NOMO-1 treated with DMSO at 0.1 percent for 48 hours (cell line): ENCODE measurements around the gene RALGDS.
"Not testable (repeated sequence)": the region's sequence is repeated elsewhere in the genome, so short reads cannot be mapped to it uniquely, and the experiment has no call there.

ENCODE experiments used
- DNase-seq: peaks from one replicate; lab custom pipeline; 2025; ENCODE audit not compliant: unreplicated experiment; lab: John Stamatoyannopoulos, UW

RALGDS gene

GRCh38 chr9:133107961-133108793 lies 12.9 kb downstream of the RALGDS start:
- DNase-seq: no peak

- no peak for DNase-seq
These were observed 13.8 kb downstream of the RALGDS start for GRCh38 chr9:133107245-133107722.

GRCh38 chr9:133106511-133107244 lies 14.4 kb downstream of the RALGDS start:
- DNase-seq: no peak

- no peak for DNase-seq
These were observed 15.6 kb downstream of the RALGDS start for GRCh38 chr9:133105461-133105770.

- DNase-seq: no peak
These were observed 16.2 kb downstream of the RALGDS start for GRCh38 chr9:133104718-133105460.

- DNase-seq: no peak
These were observed 17.0 kb downstream of the RALGDS start for GRCh38 chr9:133103987-133104505.

- DNase-seq: no peak
These were observed 17.7 kb downstream of the RALGDS start for GRCh38 chr9:133103183-133103986.

- no peak for DNase-seq
These were observed 18.6 kb downstream of the RALGDS start for GRCh38 chr9:133102190-133103021.

GRCh38 chr9:133101356-133102189 lies 19.5 kb downstream of the RALGDS start:
- no peak for DNase-seq

- no peak for DNase-seq
These were observed 20.3 kb downstream of the RALGDS start for GRCh38 chr9:133100506-133101355.

- no peak for DNase-seq
These were observed 21.1 kb downstream of the RALGDS start for GRCh38 chr9:133099726-133100505.

- no peak for DNase-seq
These were observed 22.2 kb downstream of the RALGDS start for GRCh38 chr9:133098871-133099270.

- no peak for DNase-seq
These were observed 22.8 kb downstream of the RALGDS start for GRCh38 chr9:133098104-133098754.

- DNase-seq: no peak
These were observed 26.1 kb downstream of the RALGDS start for GRCh38 chr9:133094842-133095393.

GRCh38 chr9:133094351-133094750 lies 26.7 kb downstream of the RALGDS start:
- not testable (repeated sequence) for DNase-seq

GRCh38 chr9:133090752-133091385 lies 30.2 kb downstream of the RALGDS start:
- DNase-seq: no peak
